ENCODE results near the gene LIMS4. TPM values are rescaled to one million over a fixed set of nuclear protein-coding genes. Genes with fewer than 3 reads are reported as not detected.
A peak's percentile ranks its signal among the peaks of the same experiment; 100 is the strongest.
"Not testable (repeated sequence)": the region's sequence is repeated elsewhere in the genome, so short reads cannot be mapped to it uniquely, and the experiment has no call there.

The LIMS4 gene
- total and polyA plus RNA-seq, 12 donors = 1.2 to 5.6 (median 3.1) TPM

- H3K36me3 ChIP-seq; H3K4me3 ChIP-seq; H3K27ac ChIP-seq; H3K9me3 ChIP-seq; intact Hi-C loops (cut with DNase I); H3K27me3 ChIP-seq; DNase-seq; H3K4me1 ChIP-seq: not testable (repeated sequence)
- WGBS, 2 donors = no CpG with 5 or more reads among the region's 2 CpGs
- ATAC-seq = peak in 3 of 8 donors; percentile 29 to 43 (median 40)
Observed at GRCh38 chr2:110446644-110447043, 26.0 kb downstream of the LIMS4 start.

- H3K27me3 ChIP-seq; H3K36me3 ChIP-seq; intact Hi-C loops (cut with DNase I); H3K4me3 ChIP-seq; ATAC-seq; H3K4me1 ChIP-seq; DNase-seq; H3K9me3 ChIP-seq; H3K27ac ChIP-seq: not testable (repeated sequence)
- no CpG with 5 or more reads among the region's 8 CpGs for WGBS, 2 donors
Observed at GRCh38 chr2:110443305-110444005, 29.2 kb downstream of the LIMS4 start.

- H3K27ac ChIP-seq; H3K36me3 ChIP-seq; DNase-seq; H3K9me3 ChIP-seq; H3K4me1 ChIP-seq; ATAC-seq; intact Hi-C loops (cut with DNase I); H3K27me3 ChIP-seq; H3K4me3 ChIP-seq: not testable (repeated sequence)
- WGBS, 2 donors = no CpG with 5 or more reads among the region's 1 CpG
Observed at GRCh38 chr2:110441905-110442304, 30.7 kb downstream of the LIMS4 start.

- H3K27ac ChIP-seq; intact Hi-C loops (cut with DNase I); H3K36me3 ChIP-seq; H3K4me1 ChIP-seq; H3K9me3 ChIP-seq; H3K27me3 ChIP-seq; DNase-seq; H3K4me3 ChIP-seq; ATAC-seq: not testable (repeated sequence)
- WGBS, 2 donors = no CpG with 5 or more reads among the region's 6 CpGs
Observed at GRCh38 chr2:110434565-110434964, 38.1 kb downstream of the LIMS4 start.

- 100% methylated on average over 1 of the region's 4 CpGs for WGBS, 2 donors
- not testable (repeated sequence) for ATAC-seq
Observed at GRCh38 chr2:110425725-110426124, 46.9 kb downstream of the LIMS4 start.

GRCh38 chr2:110424421-110424820, 48.2 kb downstream of the LIMS4 start:
- H3K4me1 ChIP-seq; H3K27me3 ChIP-seq; DNase-seq; H3K27ac ChIP-seq; H3K9me3 ChIP-seq; intact Hi-C loops (cut with DNase I); H3K36me3 ChIP-seq; ATAC-seq; H3K4me3 ChIP-seq: not testable (repeated sequence)
- WGBS, 2 donors = 100% methylated on average over 1 to 2 of the region's 4 CpGs

More at GRCh38 chr2:110425725-110426124, 46.9 kb downstream of the LIMS4 start:
- intact Hi-C loops (cut with DNase I); H3K4me3 ChIP-seq; H3K9me3 ChIP-seq; H3K27me3 ChIP-seq; H3K36me3 ChIP-seq; H3K4me1 ChIP-seq; DNase-seq; H3K27ac ChIP-seq: not testable (repeated sequence)

GRCh38 chr2:110423574-110423962, 49.0 kb downstream of the LIMS4 start:
- H3K36me3 ChIP-seq; H3K27ac ChIP-seq; H3K27me3 ChIP-seq; H3K4me1 ChIP-seq; intact Hi-C loops (cut with DNase I); DNase-seq; H3K4me3 ChIP-seq; H3K9me3 ChIP-seq: not testable (repeated sequence)
- no CpG with 5 or more reads among the region's 56 CpGs for WGBS, 2 donors
- peak in 7 of 8 donors; percentile 52 to 85 (median 65) for ATAC-seq

GRCh38 chr2:110422852-110423573, 49.6 kb downstream of the LIMS4 start:
- H3K4me1 ChIP-seq; H3K27ac ChIP-seq; H3K4me3 ChIP-seq; DNase-seq; H3K9me3 ChIP-seq; H3K36me3 ChIP-seq; H3K27me3 ChIP-seq; intact Hi-C loops (cut with DNase I): not testable (repeated sequence)
- peak; percentile 17 to 71 (median 52) for ATAC-seq
- whole genome bisulfite sequencing, 2 donors = no CpG with 5 or more reads among the region's 36 CpGs

- no CpG with 5 or more reads among the region's 9 CpGs for WGBS, 2 donors
- intact Hi-C loops (cut with DNase I); H3K36me3 ChIP-seq; H3K4me3 ChIP-seq; H3K4me1 ChIP-seq; H3K9me3 ChIP-seq; DNase-seq; H3K27ac ChIP-seq; H3K27me3 ChIP-seq: not testable (repeated sequence)
- ATAC-seq = peak in 3 of 8 donors; percentile 21 to 57 (median 35)
Observed at GRCh38 chr2:110420641-110421354, 51.8 kb downstream of the LIMS4 start.

GRCh38 chr2:110407142-110407541, 65.5 kb downstream of the LIMS4 start:
- H3K36me3 ChIP-seq; H3K27me3 ChIP-seq; H3K4me3 ChIP-seq; H3K27ac ChIP-seq; H3K9me3 ChIP-seq; ATAC-seq; H3K4me1 ChIP-seq; intact Hi-C loops (cut with DNase I); DNase-seq: not testable (repeated sequence)
- no CpG with 5 or more reads among the region's 1 CpG for WGBS, 2 donors

- not testable (repeated sequence) for ATAC-seq
Observed at GRCh38 chr2:110404988-110405387, 67.6 kb downstream of the LIMS4 start.

More at GRCh38 chr2:110404988-110405387, 67.6 kb downstream of the LIMS4 start:
- DNase-seq; intact Hi-C loops (cut with DNase I); H3K27ac ChIP-seq; H3K4me1 ChIP-seq; H3K4me3 ChIP-seq; H3K27me3 ChIP-seq; H3K9me3 ChIP-seq; H3K36me3 ChIP-seq: not testable (repeated sequence)
- no CpG with 5 or more reads among the region's 2 CpGs for WGBS, 2 donors

Measured in heart right ventricle (tissue), 16 donors.